Breast epithelium (tissue), 4 donors: ENCODE data around the gene PC. TPM values are rescaled to one million over a fixed set of nuclear protein-coding genes. Genes with fewer than 3 reads are reported as not detected.

Experiments
- DNase-seq, 2 donors: peaks; one replicate each; pipeline ENCODE4 v3.0.0-alpha.2; 2019; ENCODE audit warnings: low spot score in 2 of 2
- H3K27ac ChIP-seq, 2 donors: fragments of 200-600 bp; sonication (generic) in 1 of 2; one replicate each; pipeline ENCODE4 v1.5.1; 2016 to 2019; ENCODE audit warnings: mild to moderate bottlenecking in 1 of 2
- H3K27me3 ChIP-seq, 2 donors: fragments of 200-600 bp; sonication (generic) in 1 of 2; one replicate each; pipeline versions ENCODE4 v1.5.1 to v1.6.0; 2017 to 2019; ENCODE audit warnings: control low read depth in 1 of 2, mild to moderate bottlenecking in 1 of 2
- H3K36me3 ChIP-seq: fragments of 200-600 bp; one replicate; pipeline ENCODE4 v1.5.1; 2019
- H3K4me1 ChIP-seq, 2 donors: fragments of 200-600 bp; sonication (generic); one replicate each; pipeline ENCODE4 v1.5.1; 2016 to 2019; ENCODE audit warnings: control low read depth in 1 of 2
- H3K4me3 ChIP-seq, 3 donors: fragments of 200-600 bp; sonication (generic); 1 replicate in 2 of 3; 2 replicates in 1 of 3; pipeline ENCODE4 v1.5.1; 2016 to 2019; ENCODE audit warnings: mild to moderate bottlenecking in 3 of 3, moderate library complexity in 2 of 3
- H3K9me3 ChIP-seq, 2 donors: fragments of 200-600 bp; sonication (generic) in 1 of 2; one replicate each; pipeline ENCODE4 v1.5.1; 2016 to 2019; ENCODE audit warnings: control low read depth in 1 of 2
- CTCF ChIP-seq, 3 donors: fragments of 450-650 bp; IDR thresholded peaks; one replicate each; pipeline ENCODE4 v1.5.1; 2016 to 2017; ENCODE audit warnings: antibody characterized with exemption in 3 of 3, mild to moderate bottlenecking in 3 of 3, moderate library complexity in 3 of 3
- POLR2A ChIP-seq: fragments of 450-650 bp; IDR thresholded peaks from one replicate; pipeline ENCODE4 v1.6.1; 2016; ENCODE audit warnings: antibody characterized with exemption, mild to moderate bottlenecking, moderate library complexity
- POLR2AphosphoS5 ChIP-seq, 3 donors: sonication (generic); formaldehyde crosslinking; IDR thresholded peaks; one replicate each; pipeline ENCODE4 v1.6.1; 2017; ENCODE audit warnings: antibody characterized with exemption in 3 of 3
- intact Hi-C: fragments of 100-400 bp; cut with DNase I; formaldehyde crosslinking; loops from one replicate; pipeline ENCODE4 v1.15.1; 2023; ENCODE audit warnings: low total_unique reads
- total RNA-seq, 3 donors: library from RNA; depleted of rRNA; stranded (reverse); fragments of >200 nt; gene quantifications; one replicate each; pipeline ENCODE4 v1.1.0, GENCODE V29; 2016

Gene PC
- total RNA-seq, 3 donors from 2014 or later, result 35.4 to 137 (median 50.2) TPM

DNA sequence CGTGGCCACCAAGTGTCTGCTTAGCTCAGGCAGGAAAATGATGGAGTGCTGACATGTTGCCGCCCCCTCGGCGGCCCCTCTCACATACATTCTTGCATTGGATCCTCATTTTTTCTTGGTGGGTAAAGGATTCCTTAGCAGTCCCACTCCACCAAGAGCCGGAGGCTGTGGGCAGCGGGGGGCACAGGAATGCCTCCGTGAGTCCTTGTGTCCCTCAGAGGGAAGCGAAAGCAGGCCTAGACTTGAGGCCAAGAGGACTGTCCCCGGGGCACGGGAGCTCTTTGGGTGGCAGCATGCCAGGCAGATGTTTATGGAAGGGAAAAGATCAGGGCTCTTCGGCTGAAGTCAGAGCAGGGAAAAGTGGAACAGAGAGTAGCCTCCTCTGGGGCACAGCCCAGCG lies 79.7 kb downstream of the PC start:
- TF ChIP-seq POLR2AphosphoS5 (IDR thresholded peaks at IDR 0.05) (no peak), POLR2A (no peak), CTCF (IDR thresholded peaks at IDR 0.05) (no peak)
- peak in 1 of 2 donors; percentile 60 for DNase-seq
- no peaks in the 10 kb centered on the region for H3K9me3 ChIP-seq
- intact Hi-C loops, result no loop called here
- H3K27me3 ChIP-seq, result no peaks in the 10 kb centered on the region
- peak overlapping the region; percentile 63 to 65 for H3K27ac ChIP-seq
- H3K36me3 ChIP-seq, result no peaks in the 10 kb centered on the region
- H3K4me3 ChIP-seq, result peak overlapping the region in 1 of 3 donors; percentile 31
- peaks cover 11 to 36% of the 10 kb centered on the region in 2 donors for H3K4me1 ChIP-seq

DNA sequence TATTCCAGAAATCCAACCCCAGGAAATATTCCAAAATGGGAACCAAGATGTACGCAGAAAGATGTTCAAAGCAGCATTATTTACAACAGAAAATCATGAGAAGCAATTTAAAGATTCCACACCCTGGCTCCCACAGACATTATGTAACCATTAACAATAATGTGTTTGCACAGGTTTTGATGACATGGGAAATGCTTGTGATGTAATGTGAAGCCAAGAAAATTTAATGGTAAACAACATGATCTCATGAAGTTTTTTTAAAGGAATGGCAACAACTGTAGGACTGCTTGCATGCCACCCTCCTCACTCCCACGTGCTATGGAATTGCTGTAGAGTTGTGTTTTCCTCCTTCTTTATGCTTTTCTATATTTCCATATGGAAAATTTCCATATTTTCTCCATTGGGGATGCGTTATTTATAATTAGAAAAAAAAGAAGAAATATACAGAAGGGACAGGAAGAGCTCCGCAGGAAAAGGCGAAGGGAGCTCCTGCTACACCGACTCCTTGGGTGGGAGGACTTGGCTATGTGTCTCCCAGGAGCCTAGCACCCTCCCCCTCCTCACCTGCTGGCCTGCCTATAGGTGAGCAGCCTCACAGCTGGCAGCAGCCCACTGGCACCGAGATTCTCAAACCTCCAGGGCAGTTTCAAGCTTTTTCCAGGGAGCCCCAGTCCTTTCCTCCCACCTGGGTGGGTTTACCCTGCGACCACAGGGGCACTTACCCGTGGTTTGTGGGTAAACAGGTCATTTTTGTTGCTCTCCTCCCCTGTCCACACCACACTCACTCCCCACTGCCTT lies 80.4 kb downstream of the PC start:
- DNase-seq, result no peak
- H3K4me1 ChIP-seq, result peaks cover 11 to 36% of the 10 kb centered on the region in 2 donors
- no peaks in the 10 kb centered on the region for H3K27me3 ChIP-seq
- peak overlapping the region; percentile 63 to 65 for H3K27ac ChIP-seq
- no peaks in the 10 kb centered on the region for H3K36me3 ChIP-seq
- H3K4me3 ChIP-seq, result peak overlapping the region in 1 of 3 donors; percentile 31
- H3K9me3 ChIP-seq, result no peaks in the 10 kb centered on the region
- intact Hi-C loops, result no loop called here
- TF ChIP-seq CTCF (IDR thresholded peaks at IDR 0.05) (no peak), POLR2A (no peak), POLR2AphosphoS5 (IDR thresholded peaks at IDR 0.05) (no peak)

DNA sequence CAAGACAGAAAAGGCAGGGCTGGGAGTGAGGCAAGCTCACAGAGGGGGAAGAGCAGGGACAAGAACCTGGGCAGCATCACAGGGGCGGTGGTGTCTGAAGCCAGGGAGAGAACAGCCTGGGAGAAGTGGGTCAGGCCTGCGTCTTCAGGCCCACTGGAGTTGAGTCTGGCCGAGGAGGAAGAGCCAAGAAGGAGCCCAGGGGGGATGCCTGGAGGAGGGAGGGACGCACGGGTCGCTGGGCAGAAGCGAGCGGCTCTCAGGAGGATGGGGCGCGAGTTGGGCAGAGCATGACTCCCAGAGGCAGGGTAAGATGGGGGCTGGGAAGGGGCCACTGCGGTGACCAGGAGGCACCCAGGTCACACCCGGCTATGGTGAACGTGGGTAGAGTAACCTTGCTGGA lies 82.8 kb downstream of the PC start:
- H3K27me3 ChIP-seq, result no peaks in the 10 kb centered on the region
- no peak overlapping the region for H3K4me3 ChIP-seq
- no peak overlapping the region for H3K27ac ChIP-seq
- no peak for DNase-seq
- H3K36me3 ChIP-seq, result no peaks in the 10 kb centered on the region
- intact Hi-C loops, result no loop called here
- peaks cover 4 to 18% of the 10 kb centered on the region in 2 donors for H3K4me1 ChIP-seq
- TF ChIP-seq POLR2A (no peak), CTCF (IDR thresholded peaks at IDR 0.05) (no peak), POLR2AphosphoS5 (IDR thresholded peaks at IDR 0.05) (no peak)
- no peaks in the 10 kb centered on the region for H3K9me3 ChIP-seq

- DNase-seq, result no peak
- intact Hi-C loops, result no loop called here
Observed at GRCh38 chr11:66874232-66874631, 84.0 kb downstream of the PC start.

More at GRCh38 chr11:66874232-66874631, 84.0 kb downstream of the PC start:
- Histone ChIP-seq H3K27me3 (no peaks in the 10 kb centered on the region), H3K27ac (no peak overlapping the region), H3K9me3 (no peaks in the 10 kb centered on the region), H3K4me1 (peaks cover 4 to 8% of the 10 kb centered on the region in 2 donors), H3K4me3 (no peak overlapping the region), H3K36me3 (no peaks in the 10 kb centered on the region)
- TF ChIP-seq POLR2AphosphoS5 (IDR thresholded peaks at IDR 0.05) (no peak), CTCF (IDR thresholded peaks at IDR 0.05) (no peak), POLR2A (no peak)
